Lung (tissue), 12 donors: ENCODE results near the gene MYL7. TPM values are rescaled to one million over a fixed set of nuclear protein-coding genes. Genes with fewer than 3 reads are reported as not detected.

ENCODE experiments used
- ATAC-seq: fragments of 200-7000 bp; cut with Tn5 transposase; one replicate; pipeline ENCODE4 v1.9.1; 2020; ENCODE audit warnings: moderate number of reproducible peaks; ENCODE audit not compliant: insufficient read depth, low FRiP score
- DNase-seq, 3 donors: peaks; one replicate each; pipeline ENCODE4 v3.0.0-alpha.2; 2013 to 2017
- H3K27ac ChIP-seq, 2 donors: one replicate each; pipeline ENCODE4 v1.5.1; 2013; ENCODE audit warnings: mild to moderate bottlenecking in 2 of 2, moderate library complexity in 2 of 2, control low read depth in 1 of 2, inconsistent platforms in 1 of 2, low read depth in 1 of 2, low read length in 1 of 2
- H3K27me3 ChIP-seq, 3 donors: one replicate each; pipeline ENCODE4 v1.5.1; 2013; ENCODE audit warnings: low read length in 2 of 3; ENCODE audit not compliant: control insufficient read depth in 3 of 3, insufficient read depth in 3 of 3
- H3K36me3 ChIP-seq, 4 donors: one replicate each; pipeline ENCODE4 v1.5.1; 2013; ENCODE audit warnings: low read length in 4 of 4, mild to moderate bottlenecking in 1 of 4, moderate library complexity in 1 of 4; ENCODE audit not compliant: control insufficient read depth in 4 of 4, insufficient read depth in 4 of 4
- H3K4me1 ChIP-seq, 5 donors: one replicate each; pipeline ENCODE4 v1.5.1; 2013; ENCODE audit warnings: low read length in 5 of 5, mild to moderate bottlenecking in 2 of 5, moderate library complexity in 1 of 5; ENCODE audit not compliant: control insufficient read depth in 5 of 5, insufficient read depth in 5 of 5
- H3K4me3 ChIP-seq: one replicate; pipeline ENCODE4 v1.5.1; 2013; ENCODE audit warnings: mild to moderate bottlenecking, control low read depth, moderate library complexity
- H3K9ac ChIP-seq, 2 donors: one replicate each; pipeline ENCODE4 v1.5.1; 2013; ENCODE audit warnings: low read length in 2 of 2, control low read depth in 1 of 2; ENCODE audit not compliant: insufficient read depth in 1 of 2
- H3K9me3 ChIP-seq, 4 donors: one replicate each; pipeline ENCODE4 v1.5.1; 2013; ENCODE audit warnings: low read length in 3 of 4, mild to moderate bottlenecking in 1 of 4, moderate library complexity in 1 of 4; ENCODE audit not compliant: control insufficient read depth in 4 of 4, insufficient read depth in 3 of 4
- WGBS, 2 donors: extraction: QIAGEN DNeasy Blood & Tissue Kit; methylation state at CpG; one replicate each; pipeline ENCODE4 v1.1.7; 2013; 5-methylcytosine and 5-hydroxymethylcytosine counted together
- polyA plus RNA-seq, 2 donors: library from polyadenylated mRNA; stranded (reverse); fragments of 200-250 nt; gene quantifications; one replicate each; pipeline ENCODE4 v1.2.1, GENCODE V29; 2013
- total RNA-seq, 2 donors: library from RNA; depleted of rRNA in 1 of 2; stranded (reverse); fragments of >200 nt in 1 of 2; gene quantifications; one replicate each; pipeline ENCODE4 v1.2.1, GENCODE V29; 2014 to 2021
- TF ChIP-seq, protein P1 (sequence below): IDR thresholded peaks from 2 replicates; pipeline ENCODE4 v1.5.1; 2012; ENCODE audit warnings: mild to moderate bottlenecking; ENCODE audit errors: control extremely low read depth, extremely low read depth
- donor health status: control.
- donor health status: control.
- donor health status: Bipolar disorder and iron deficiency.
- donor health status: healthy.
- donor health status: DM: yes; HTN: yes; CAD: no.

The MYL7 gene
- total and polyA plus RNA-seq, 4 donors, result 0.08 to 13.0 TPM; not detected in 2

DNA sequence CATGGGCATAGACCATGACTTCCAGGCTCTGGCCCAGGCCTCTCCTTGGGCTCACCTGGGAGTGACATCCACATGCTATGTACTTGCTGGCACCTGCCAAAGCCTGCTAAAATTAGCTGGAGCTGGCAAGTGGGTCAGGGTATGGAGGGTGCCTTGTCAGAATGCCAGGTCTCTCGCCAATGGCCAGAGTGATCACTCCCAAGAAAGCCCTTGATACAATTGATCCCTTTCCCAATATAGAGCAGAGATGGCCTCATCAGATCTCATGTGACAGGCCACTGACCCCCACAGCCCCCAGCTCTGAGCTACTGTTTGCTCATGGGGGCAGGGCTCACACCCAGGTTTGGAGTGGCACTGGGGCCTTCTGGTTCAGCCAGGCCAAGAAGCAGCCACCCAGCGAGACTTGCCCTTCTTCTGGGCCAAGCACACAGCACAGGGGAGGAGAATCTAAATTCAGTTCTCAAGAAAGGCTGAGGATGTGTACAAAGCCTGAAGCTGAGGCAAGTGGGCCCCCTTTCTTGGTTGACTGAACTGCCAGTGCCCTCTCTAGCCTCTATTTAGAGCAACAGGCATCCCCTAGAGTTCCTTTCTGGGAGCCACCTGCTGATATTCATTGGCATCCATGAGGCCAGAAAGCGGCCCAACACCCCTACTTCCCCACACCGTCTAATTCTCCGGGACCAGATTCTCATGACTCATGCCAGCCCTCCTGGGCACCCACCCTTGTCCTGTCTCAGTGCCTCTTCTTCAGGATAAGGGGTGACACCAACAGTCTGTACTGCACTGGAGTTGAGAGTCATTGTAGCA, 18.9 kb upstream of the MYL7 start:
- Histone ChIP-seq H3K4me1 (peaks cover 0 to 2% (median 0%) of the 10 kb centered on the region in 5 donors), H3K9ac (no peak overlapping the region), H3K36me3 (no peaks in the 10 kb centered on the region), H3K4me3 (no peak overlapping the region), H3K9me3 (peaks cover 0 to 4% (median 0%) of the 10 kb centered on the region in 4 donors), H3K27ac (no peak overlapping the region), H3K27me3 (no peaks in the 10 kb centered on the region)
- DNase-seq (no peak), ATAC-seq (no peak)
- TF ChIP-seq, protein P1, sequence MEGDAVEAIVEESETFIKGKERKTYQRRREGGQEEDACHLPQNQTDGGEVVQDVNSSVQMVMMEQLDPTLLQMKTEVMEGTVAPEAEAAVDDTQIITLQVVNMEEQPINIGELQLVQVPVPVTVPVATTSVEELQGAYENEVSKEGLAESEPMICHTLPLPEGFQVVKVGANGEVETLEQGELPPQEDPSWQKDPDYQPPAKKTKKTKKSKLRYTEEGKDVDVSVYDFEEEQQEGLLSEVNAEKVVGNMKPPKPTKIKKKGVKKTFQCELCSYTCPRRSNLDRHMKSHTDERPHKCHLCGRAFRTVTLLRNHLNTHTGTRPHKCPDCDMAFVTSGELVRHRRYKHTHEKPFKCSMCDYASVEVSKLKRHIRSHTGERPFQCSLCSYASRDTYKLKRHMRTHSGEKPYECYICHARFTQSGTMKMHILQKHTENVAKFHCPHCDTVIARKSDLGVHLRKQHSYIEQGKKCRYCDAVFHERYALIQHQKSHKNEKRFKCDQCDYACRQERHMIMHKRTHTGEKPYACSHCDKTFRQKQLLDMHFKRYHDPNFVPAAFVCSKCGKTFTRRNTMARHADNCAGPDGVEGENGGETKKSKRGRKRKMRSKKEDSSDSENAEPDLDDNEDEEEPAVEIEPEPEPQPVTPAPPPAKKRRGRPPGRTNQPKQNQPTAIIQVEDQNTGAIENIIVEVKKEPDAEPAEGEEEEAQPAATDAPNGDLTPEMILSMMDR, result no peak
- 84 to 91% methylated on average over 5 of the region's 5 CpGs for WGBS, 2 donors

GRCh38 chr7:44158873-44159631, 17.9 kb upstream of the MYL7 start:
- Histone ChIP-seq H3K4me1 (peaks cover 0 to 2% (median 0%) of the 10 kb centered on the region in 5 donors), H3K9ac (no peak overlapping the region), H3K27ac (no peak overlapping the region), H3K9me3 (peaks cover 0 to 4% (median 0%) of the 10 kb centered on the region in 4 donors), H3K27me3 (no peaks in the 10 kb centered on the region), H3K36me3 (no peaks in the 10 kb centered on the region), H3K4me3 (no peak overlapping the region)
- DNase-seq (no peak), ATAC-seq (no peak)
- WGBS, 2 donors, result 95 to 97% methylated on average over 11 to 12 of the region's 12 CpGs
- TF ChIP-seq, protein P1, result no peak

DNA sequence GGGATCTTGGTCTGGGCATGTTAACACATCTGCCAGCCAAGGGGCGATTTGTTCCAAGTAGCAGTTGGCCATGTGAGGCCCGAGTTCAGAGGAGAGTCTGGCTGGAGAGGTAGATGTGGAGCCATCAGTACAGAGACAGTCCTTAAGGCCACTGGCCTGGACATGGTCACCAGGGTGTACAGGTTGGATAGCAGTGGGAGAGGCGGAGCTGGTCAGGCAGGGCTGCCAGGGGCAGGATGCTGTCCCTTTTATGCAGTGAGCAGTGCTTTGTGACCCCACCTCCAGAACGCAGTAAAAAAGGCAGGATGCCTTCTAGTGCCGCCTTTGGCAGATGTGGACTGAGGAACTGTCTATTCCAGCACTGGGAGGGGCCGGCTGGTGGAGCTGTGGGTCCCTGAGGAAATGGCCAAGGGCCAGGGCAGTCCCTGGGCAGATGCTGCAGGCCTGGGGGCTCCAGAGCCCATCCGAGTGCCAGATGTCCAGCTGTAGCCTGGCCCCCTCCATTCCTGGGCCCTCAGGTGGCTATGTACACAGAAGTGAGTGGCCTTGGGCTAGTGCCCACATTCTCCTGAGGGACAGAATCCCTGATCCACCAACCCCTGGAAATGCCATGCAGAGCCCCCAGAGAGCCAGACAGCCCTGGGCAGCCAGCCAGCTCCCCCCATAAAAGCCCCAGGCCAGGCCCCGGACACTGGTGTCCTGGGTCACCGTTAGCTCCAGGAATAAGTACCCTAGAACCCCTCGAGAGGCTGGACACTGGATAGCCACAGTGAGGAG, 17.2 kb upstream of the MYL7 start:
- TF ChIP-seq, protein P1, result no peak
- Histone ChIP-seq H3K9me3 (peaks cover 0 to 3% (median 0%) of the 10 kb centered on the region in 4 donors), H3K9ac (no peak overlapping the region), H3K27ac (no peak overlapping the region), H3K27me3 (no peaks in the 10 kb centered on the region), H3K4me1 (peaks cover 0 to 2% (median 0%) of the 10 kb centered on the region in 5 donors), H3K36me3 (no peaks in the 10 kb centered on the region), H3K4me3 (no peak overlapping the region)
- no peak for DNase-seq
- 83 to 87% methylated on average over 10 of the region's 10 CpGs for WGBS, 2 donors
- ATAC-seq, result no peak
